ENCODE data around the gene CIDEB. TPM values are rescaled to one million over a fixed set of nuclear protein-coding genes. Genes with fewer than 3 reads are reported as not detected.

Gene CIDEB
- total RNA-seq, 2 donors from 2014 or later = 0.97 to 3.1 TPM

DNA sequence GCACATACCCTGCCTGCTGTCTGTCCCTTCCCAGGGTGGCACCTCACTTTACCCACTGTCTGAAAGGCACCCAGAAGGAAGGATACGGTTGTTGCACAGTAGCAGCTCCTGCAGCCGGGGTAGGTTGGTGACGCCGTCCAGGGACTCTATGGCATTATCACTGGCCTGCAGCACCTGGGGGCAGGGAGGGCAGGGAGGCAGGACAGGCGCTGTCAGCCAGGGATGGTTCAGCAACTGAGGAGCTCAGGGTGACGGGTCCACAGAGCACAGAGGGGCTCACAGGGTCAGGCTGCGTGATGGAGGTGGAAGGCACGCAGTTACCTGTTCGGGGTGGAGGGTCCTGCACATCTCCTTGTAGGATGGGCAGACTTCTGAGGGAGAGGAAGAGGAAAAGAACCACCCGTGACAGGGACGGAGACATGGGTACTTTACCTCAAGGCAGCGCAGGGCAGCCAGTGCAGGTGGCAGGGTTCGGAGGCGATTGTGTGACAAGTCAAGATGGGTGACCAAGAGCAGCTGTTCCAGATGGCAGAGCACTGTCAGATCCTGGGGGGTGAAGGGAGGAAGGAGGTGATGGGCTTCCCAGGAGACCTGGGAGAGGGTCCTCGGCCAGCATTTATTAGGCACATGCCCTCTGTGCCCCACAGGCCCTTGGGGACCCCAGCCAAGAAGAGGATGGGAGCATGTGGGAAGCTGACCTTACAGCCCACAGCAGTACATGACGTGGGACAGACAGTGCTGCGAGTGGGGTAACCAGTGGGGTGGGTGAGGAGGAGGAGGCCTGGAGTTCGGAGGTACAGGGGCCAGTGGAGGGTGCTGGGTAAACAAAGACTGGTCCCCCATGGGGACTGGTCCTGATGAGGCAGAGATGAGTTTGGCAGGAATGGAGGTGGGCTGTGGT is 41.2 kb downstream of the CIDEB start:
- H3K9me3 ChIP-seq (ENCODE audit: control insufficient read depth, low read length) = no peaks in the 10 kb centered on the region
- DNase-seq = no peak
- TF ChIP-seq, protein P1, sequence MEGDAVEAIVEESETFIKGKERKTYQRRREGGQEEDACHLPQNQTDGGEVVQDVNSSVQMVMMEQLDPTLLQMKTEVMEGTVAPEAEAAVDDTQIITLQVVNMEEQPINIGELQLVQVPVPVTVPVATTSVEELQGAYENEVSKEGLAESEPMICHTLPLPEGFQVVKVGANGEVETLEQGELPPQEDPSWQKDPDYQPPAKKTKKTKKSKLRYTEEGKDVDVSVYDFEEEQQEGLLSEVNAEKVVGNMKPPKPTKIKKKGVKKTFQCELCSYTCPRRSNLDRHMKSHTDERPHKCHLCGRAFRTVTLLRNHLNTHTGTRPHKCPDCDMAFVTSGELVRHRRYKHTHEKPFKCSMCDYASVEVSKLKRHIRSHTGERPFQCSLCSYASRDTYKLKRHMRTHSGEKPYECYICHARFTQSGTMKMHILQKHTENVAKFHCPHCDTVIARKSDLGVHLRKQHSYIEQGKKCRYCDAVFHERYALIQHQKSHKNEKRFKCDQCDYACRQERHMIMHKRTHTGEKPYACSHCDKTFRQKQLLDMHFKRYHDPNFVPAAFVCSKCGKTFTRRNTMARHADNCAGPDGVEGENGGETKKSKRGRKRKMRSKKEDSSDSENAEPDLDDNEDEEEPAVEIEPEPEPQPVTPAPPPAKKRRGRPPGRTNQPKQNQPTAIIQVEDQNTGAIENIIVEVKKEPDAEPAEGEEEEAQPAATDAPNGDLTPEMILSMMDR (conservative IDR thresholded peaks at IDR 0.05) = no peak
- no peaks in the 10 kb centered on the region for H3K4me1 ChIP-seq (ENCODE audit: control insufficient read depth, insufficient read depth, low read length)
- H3K9ac ChIP-seq (ENCODE audit: extremely low read depth, low read length, poor library complexity, severe bottlenecking) = no peak overlapping the region
- WGBS, 2 experiments (ENCODE audit: insufficient coverage in 1 of 2, insufficient read length in 1 of 2) = 92 to 95% methylated on average over 15 to 18 of the region's 18 CpGs
- H3K9me3 Mint-ChIP-seq = no peaks in the 10 kb centered on the region
- H3K36me3 Mint-ChIP-seq (ENCODE audit: low read depth) = peaks cover 5% of the 10 kb centered on the region
- H3K4me3 ChIP-seq (ENCODE audit: low read length) = no peak overlapping the region
- H3K27ac ChIP-seq (ENCODE audit: low read depth, low read length) = no peak overlapping the region
- H3K27me3 Mint-ChIP-seq (ENCODE audit: insufficient read depth) = no peaks in the 10 kb centered on the region
- no peaks in the 10 kb centered on the region for H3K4me1 Mint-ChIP-seq
- no peak overlapping the region for H3K4me3 Mint-ChIP-seq
- H3K27me3 ChIP-seq (ENCODE audit: control insufficient read depth, insufficient read depth, low read length, poor library complexity, severe bottlenecking) = no peaks in the 10 kb centered on the region
- no peaks in the 10 kb centered on the region for H3K36me3 ChIP-seq (ENCODE audit: control insufficient read depth, insufficient read depth, low read length)
- no peak overlapping the region for H3K27ac Mint-ChIP-seq

DNA sequence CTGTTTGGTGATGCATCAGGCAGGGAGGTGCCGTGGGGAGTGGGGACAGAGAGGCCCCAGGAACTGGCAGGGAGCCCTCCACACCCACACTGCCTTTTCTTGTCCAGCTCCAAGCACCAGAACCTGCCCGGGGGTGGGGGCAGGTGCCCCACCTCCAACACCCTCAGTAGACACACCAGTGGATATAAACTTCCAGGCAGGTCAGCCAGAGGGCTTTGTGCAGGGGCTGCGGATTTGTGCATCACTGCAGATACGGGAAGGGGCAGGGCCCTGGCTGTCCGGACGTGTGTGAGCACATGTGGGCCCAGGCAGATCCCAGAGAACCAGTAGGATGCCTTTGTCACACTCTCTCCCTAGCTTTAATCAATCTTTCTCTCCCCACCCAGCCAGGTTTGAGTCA is 43.5 kb downstream of the CIDEB start:
- TF ChIP-seq, protein P1 (conservative IDR thresholded peaks at IDR 0.05) = no peak
- no peaks in the 10 kb centered on the region for H3K4me1 ChIP-seq (ENCODE audit: control insufficient read depth, insufficient read depth, low read length)
- H3K9me3 Mint-ChIP-seq = no peaks in the 10 kb centered on the region
- H3K27me3 Mint-ChIP-seq (ENCODE audit: insufficient read depth) = no peaks in the 10 kb centered on the region
- H3K9me3 ChIP-seq (ENCODE audit: control insufficient read depth, low read length) = no peaks in the 10 kb centered on the region
- H3K27me3 ChIP-seq (ENCODE audit: control insufficient read depth, insufficient read depth, low read length, poor library complexity, severe bottlenecking) = no peaks in the 10 kb centered on the region
- H3K36me3 ChIP-seq (ENCODE audit: control insufficient read depth, insufficient read depth, low read length) = no peaks in the 10 kb centered on the region
- WGBS, 2 experiments (ENCODE audit: insufficient coverage in 1 of 2, insufficient read length in 1 of 2) = 88% methylated on average over 6 of the region's 6 CpGs; no CpG with 5 or more reads in 1 of the 2 experiments
- H3K4me1 Mint-ChIP-seq = no peaks in the 10 kb centered on the region
- peaks cover 5% of the 10 kb centered on the region for H3K36me3 Mint-ChIP-seq (ENCODE audit: low read depth)
- no peak overlapping the region for H3K9ac ChIP-seq (ENCODE audit: extremely low read depth, low read length, poor library complexity, severe bottlenecking)
- H3K27ac Mint-ChIP-seq = no peak overlapping the region
- no peak overlapping the region for H3K4me3 ChIP-seq (ENCODE audit: low read length)
- DNase-seq = no peak
- no peak overlapping the region for H3K4me3 Mint-ChIP-seq
- H3K27ac ChIP-seq (ENCODE audit: low read depth, low read length) = no peak overlapping the region

DNA sequence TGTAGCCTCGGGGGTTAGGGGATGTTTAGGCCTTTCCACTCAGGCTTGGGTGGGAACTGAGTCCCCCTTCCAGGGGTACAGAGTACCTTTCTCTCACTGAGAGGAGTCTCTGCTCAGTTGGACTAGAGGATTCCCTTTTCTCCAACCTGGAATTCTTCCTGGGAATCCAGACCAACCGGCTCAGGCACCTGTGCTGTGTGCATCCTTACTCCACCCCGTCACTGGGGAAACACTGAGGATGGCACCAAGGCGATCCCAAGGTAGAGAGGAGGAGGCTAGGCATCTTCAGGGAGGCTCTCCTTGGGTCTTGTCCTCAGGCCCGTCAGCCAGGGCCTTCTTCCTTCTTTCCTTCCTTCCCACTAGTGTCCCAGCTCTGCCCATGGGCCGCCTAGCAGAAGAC is 43.9 kb downstream of the CIDEB start:
- no peak overlapping the region for H3K4me3 Mint-ChIP-seq
- TF ChIP-seq, protein P1 (conservative IDR thresholded peaks at IDR 0.05) = no peak
- H3K36me3 Mint-ChIP-seq (ENCODE audit: low read depth) = peaks cover 5% of the 10 kb centered on the region
- no peak overlapping the region for H3K9ac ChIP-seq (ENCODE audit: extremely low read depth, low read length, poor library complexity, severe bottlenecking)
- 80 to 90% methylated on average over 2 to 6 of the region's 6 CpGs for WGBS, 2 experiments (ENCODE audit: insufficient coverage in 1 of 2, insufficient read length in 1 of 2)
- no peaks in the 10 kb centered on the region for H3K36me3 ChIP-seq (ENCODE audit: control insufficient read depth, insufficient read depth, low read length)
- H3K4me1 ChIP-seq (ENCODE audit: control insufficient read depth, insufficient read depth, low read length) = no peaks in the 10 kb centered on the region
- DNase-seq = no peak
- H3K27ac ChIP-seq (ENCODE audit: low read depth, low read length) = no peak overlapping the region
- no peaks in the 10 kb centered on the region for H3K27me3 ChIP-seq (ENCODE audit: control insufficient read depth, insufficient read depth, low read length, poor library complexity, severe bottlenecking)
- no peak overlapping the region for H3K27ac Mint-ChIP-seq
- H3K4me1 Mint-ChIP-seq = no peaks in the 10 kb centered on the region
- H3K9me3 Mint-ChIP-seq = no peaks in the 10 kb centered on the region
- no peaks in the 10 kb centered on the region for H3K27me3 Mint-ChIP-seq (ENCODE audit: insufficient read depth)
- no peaks in the 10 kb centered on the region for H3K9me3 ChIP-seq (ENCODE audit: control insufficient read depth, low read length)
- no peak overlapping the region for H3K4me3 ChIP-seq (ENCODE audit: low read length)

Measured in endodermal cell (in vitro differentiated cells).